SK-N-SH (cell line): ENCODE data around the gene TARS3.

Source experiments
- CTCF ChIP-seq: fragments of 200-600 bp; sonication (generic); IDR thresholded peaks from 2 replicates; pipeline ENCODE4 v1.6.1; 2017; ENCODE audit warnings: antibody characterized with exemption, mild to moderate bottlenecking, moderate library complexity
- EP300 ChIP-seq, 2 experiments: IDR thresholded peaks; 2 replicates each; pipeline versions ENCODE4 v1.4.0 to v1.6.1; 2012; ENCODE audit warnings: borderline replicate concordance in 1 of 2, low read depth in 1 of 2, low read length in 1 of 2
- GABPA ChIP-seq: IDR thresholded peaks from 2 replicates; pipeline ENCODE4 v1.4.0; 2012; ENCODE audit warnings: low read depth, mild to moderate bottlenecking
- MEF2A ChIP-seq: IDR thresholded peaks from 2 replicates; pipeline ENCODE4 v1.4.0; 2012; ENCODE audit warnings: low read depth, borderline replicate concordance
- POLR2AphosphoS5 ChIP-seq: IDR thresholded peaks from 2 replicates; pipeline ENCODE4 v1.6.1; 2012; ENCODE audit warnings: low read depth, low read length
- RAD21 ChIP-seq: IDR thresholded peaks from 2 replicates; pipeline ENCODE4 v1.6.1; 2012; ENCODE audit warnings: mild to moderate bottlenecking, low read length
- RCOR1 ChIP-seq: fragments of 150-350 bp; IDR thresholded peaks from 2 replicates; pipeline ENCODE4 v1.6.1; 2017; ENCODE audit warnings: antibody characterized with exemption, low read length
- USF2 ChIP-seq: fragments of 150-350 bp; IDR thresholded peaks from 2 replicates; pipeline ENCODE4 v1.6.1; 2017; ENCODE audit warnings: antibody characterized with exemption, low read length, low read depth, borderline replicate concordance

GRCh38 chr15:101637516-101637915, 86.8 kb downstream of the TARS3 start:
- TF ChIP-seq GABPA (no peak), CTCF (no peak), USF2 (no peak), POLR2AphosphoS5 (no peak), EP300 (IDR thresholded peaks at IDR 0.05; ENCODE audit: borderline replicate concordance in 1 of 2, low read depth in 1 of 2, low read length in 1 of 2) (no peak), RAD21 (no peak), MEF2A (no peak), RCOR1 (no peak)
